Keratinocyte (primary cell): ENCODE results near the gene XNDC1N. TPM values are rescaled to one million over a fixed set of nuclear protein-coding genes. Genes with fewer than 3 reads are reported as not detected.

Experiments used
- DNase-seq: peaks from one replicate; pipeline ENCODE4 v3.0.0-alpha.2; 2011; ENCODE audit warnings: low read depth, missing footprints, low spot score
- FAIRE-seq: peaks from 2 replicates; lab custom pipeline; 2011; peaks lifted over from hg19 to GRCh38; lab: Jason Lieb, UNC
- H2AFZ ChIP-seq: 2 replicates; pipeline ENCODE4 v1.6.0; 2012; ENCODE audit warnings: low read length, control low read depth, inconsistent platforms; ENCODE audit not compliant: control insufficient read depth
- H3K27ac ChIP-seq: 2 replicates; pipeline ENCODE4 v1.5.1; 2011; ENCODE audit warnings: low read length; ENCODE audit not compliant: control insufficient read depth, insufficient read depth
- H3K27me3 ChIP-seq: 3 replicates; pipeline ENCODE4 v1.6.0; 2011; ENCODE audit warnings: low read length; ENCODE audit not compliant: control insufficient read depth, insufficient read depth; ENCODE audit errors: extremely low read depth
- H3K36me3 ChIP-seq, 2 experiments: 2 replicates in 1 of 2; 3 replicates in 1 of 2; pipeline ENCODE4 v1.5.1; 2011; ENCODE audit warnings: low read length in 2 of 2, mild to moderate bottlenecking in 1 of 2; ENCODE audit not compliant: control insufficient read depth in 2 of 2, insufficient read depth in 2 of 2; ENCODE audit errors: extremely low read depth in 1 of 2
- H3K4me1 ChIP-seq: 3 replicates; pipeline ENCODE4 v1.5.1; 2011; ENCODE audit warnings: low read length; ENCODE audit not compliant: control insufficient read depth, insufficient read depth; ENCODE audit errors: extremely low read depth
- H3K4me2 ChIP-seq: 3 replicates; pipeline ENCODE4 v1.6.0; 2011; ENCODE audit warnings: low read depth, low read length; ENCODE audit not compliant: control insufficient read depth, insufficient read depth; ENCODE audit errors: extremely low read depth
- H3K4me3 ChIP-seq, 3 experiments: fragments of 200-600 bp in 1 of 3; sonication (generic) in 1 of 3; 2 replicates in 2 of 3; 3 replicates in 1 of 3; pipeline ENCODE4 v1.5.1; 2011 to 2016; ENCODE audit warnings: low read length in 3 of 3, mild to moderate bottlenecking in 3 of 3, control low read depth in 2 of 3, inconsistent platforms in 1 of 3, low read depth in 1 of 3, mixed read lengths in 1 of 3, mixed run types in 1 of 3, moderate library complexity in 1 of 3; ENCODE audit not compliant: control insufficient read depth in 2 of 3, insufficient read depth in 2 of 3; ENCODE audit errors: extremely low read depth in 1 of 3
- H3K79me2 ChIP-seq: 2 replicates; pipeline ENCODE4 v1.6.0; 2012; ENCODE audit warnings: low read length; ENCODE audit not compliant: control insufficient read depth, insufficient read depth
- H3K9ac ChIP-seq: 3 replicates; pipeline ENCODE4 v1.6.0; 2011; ENCODE audit warnings: low read length; ENCODE audit not compliant: control insufficient read depth, insufficient read depth; ENCODE audit errors: extremely low read depth
- H3K9me1 ChIP-seq: 3 replicates; pipeline ENCODE4 v1.6.0; 2011; ENCODE audit warnings: low read length; ENCODE audit not compliant: control insufficient read depth, insufficient read depth; ENCODE audit errors: extremely low read depth
- H3K9me3 ChIP-seq: 2 replicates; pipeline ENCODE4 v1.5.1; 2012; ENCODE audit warnings: low read depth, low read length; ENCODE audit not compliant: control insufficient read depth
- H4K20me1 ChIP-seq: 3 replicates; pipeline ENCODE4 v1.6.0; 2011; ENCODE audit warnings: low read length; ENCODE audit not compliant: control insufficient read depth, insufficient read depth; ENCODE audit errors: extremely low read depth
- EZH2 ChIP-seq: IDR thresholded peaks from one replicate; pipeline ENCODE4 v1.6.1; 2012; ENCODE audit warnings: inconsistent platforms, mild to moderate bottlenecking, low read length, moderate library complexity
- dilution Hi-C: fragments of 300-500 bp; cut with MboI; formaldehyde crosslinking; loops from one replicate; pipeline ENCODE4 v1.7.0; 2020; ENCODE audit warnings: low sequenced_read_pairs; ENCODE audit not compliant: extremely low pct_ligation_motif_present
- polyA plus RNA-seq, 5 experiments: library from polyadenylated mRNA; depleted of rRNA in 3 of 5; stranded (reverse) in 3 of 5; stranded (forward) in 1 of 5; unstranded in 1 of 5; fragments of >200 nt; gene quantifications; 1 replicate in 1 of 5; 2 replicates in 3 of 5; 3 replicates in 1 of 5; pipeline versions ENCODE4 v1.2.1 to v1.2.3, GENCODE V29; 2011 to 2012; ENCODE audit warnings: missing spikeins in 2 of 5, low read depth in 1 of 5, low replicate concordance in 1 of 5
- TF ChIP-seq, protein P1 (sequence below), 3 experiments: IDR thresholded peaks in 1 of 3; conservative IDR thresholded peaks in 1 of 3; optimal IDR thresholded peaks in 1 of 3; 2 replicates in 2 of 3; 3 replicates in 1 of 3; pipeline versions ENCODE3 to v1.5.1; 2011; ENCODE audit warnings: low read length in 3 of 3, mild to moderate bottlenecking in 3 of 3, moderate library complexity in 2 of 3, control low read depth in 1 of 3, inconsistent platforms in 1 of 3; ENCODE audit not compliant: insufficient read depth in 2 of 3; ENCODE audit errors: extremely low read depth in 1 of 3

Gene XNDC1N
- polyA plus RNA-seq, 1 donor (not counting 4 experiments of a cell fraction or from before 2014, with no cell fraction given), result 1.4 TPM

DNA sequence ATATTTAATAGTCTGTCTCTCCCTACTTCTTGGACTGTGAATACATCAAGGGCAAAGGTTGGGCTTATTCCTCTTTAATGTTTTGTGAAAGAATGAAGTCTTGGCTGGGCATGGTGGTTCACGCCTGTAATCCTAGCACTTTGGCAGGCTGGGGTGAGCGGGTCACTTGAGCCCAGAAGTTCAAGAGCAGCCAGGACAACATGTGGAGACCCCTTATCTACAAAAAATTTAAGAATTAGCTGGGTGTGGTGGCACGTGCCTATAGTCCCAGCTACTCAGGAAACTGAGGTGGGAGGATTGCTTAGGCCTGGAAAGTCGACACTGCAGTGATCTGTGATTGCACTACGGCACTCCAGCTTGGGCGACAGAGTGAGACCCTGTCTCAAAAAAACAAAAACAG is 20.6 kb upstream of the XNDC1N start:
- dilution Hi-C loops, result no loop called here
- no peaks in the 10 kb centered on the region for H4K20me1 ChIP-seq
- H3K9me1 ChIP-seq, result no peaks in the 10 kb centered on the region
- H3K27me3 ChIP-seq, result no peaks in the 10 kb centered on the region
- DNase-seq, result no peak
- H3K4me1 ChIP-seq, result peaks cover 32% of the 10 kb centered on the region
- no peak overlapping the region for H3K9ac ChIP-seq
- no peaks in the 10 kb centered on the region for H3K9me3 ChIP-seq
- no peak for FAIRE-seq
- peaks cover 1 to 3% of the 10 kb centered on the region in 2 experiments for H3K36me3 ChIP-seq
- H3K79me2 ChIP-seq, result peaks cover 45% of the 10 kb centered on the region
- H3K27ac ChIP-seq, result no peak overlapping the region
- H2AFZ ChIP-seq, result no peak overlapping the region
- TF ChIP-seq EZH2, result no peak
- TF ChIP-seq, protein P1, sequence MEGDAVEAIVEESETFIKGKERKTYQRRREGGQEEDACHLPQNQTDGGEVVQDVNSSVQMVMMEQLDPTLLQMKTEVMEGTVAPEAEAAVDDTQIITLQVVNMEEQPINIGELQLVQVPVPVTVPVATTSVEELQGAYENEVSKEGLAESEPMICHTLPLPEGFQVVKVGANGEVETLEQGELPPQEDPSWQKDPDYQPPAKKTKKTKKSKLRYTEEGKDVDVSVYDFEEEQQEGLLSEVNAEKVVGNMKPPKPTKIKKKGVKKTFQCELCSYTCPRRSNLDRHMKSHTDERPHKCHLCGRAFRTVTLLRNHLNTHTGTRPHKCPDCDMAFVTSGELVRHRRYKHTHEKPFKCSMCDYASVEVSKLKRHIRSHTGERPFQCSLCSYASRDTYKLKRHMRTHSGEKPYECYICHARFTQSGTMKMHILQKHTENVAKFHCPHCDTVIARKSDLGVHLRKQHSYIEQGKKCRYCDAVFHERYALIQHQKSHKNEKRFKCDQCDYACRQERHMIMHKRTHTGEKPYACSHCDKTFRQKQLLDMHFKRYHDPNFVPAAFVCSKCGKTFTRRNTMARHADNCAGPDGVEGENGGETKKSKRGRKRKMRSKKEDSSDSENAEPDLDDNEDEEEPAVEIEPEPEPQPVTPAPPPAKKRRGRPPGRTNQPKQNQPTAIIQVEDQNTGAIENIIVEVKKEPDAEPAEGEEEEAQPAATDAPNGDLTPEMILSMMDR (optimal IDR thresholded peaks at IDR 0.05 in 1 of 3, IDR thresholded peaks at IDR 0.05 in 1 of 3, conservative IDR thresholded peaks at IDR 0.05 in 1 of 3; ENCODE audit: extremely low read depth in 1 of 3, insufficient read depth in 2 of 3, low read length in 3 of 3), result no peak
- no peak overlapping the region for H3K4me3 ChIP-seq
- H3K4me2 ChIP-seq, result no peak overlapping the region

- Histone ChIP-seq H3K4me3 (no peak overlapping the region), H3K4me2 (no peak overlapping the region), H3K79me2 (peaks cover 47% of the 10 kb centered on the region), H3K9me1 (no peaks in the 10 kb centered on the region), H2AFZ (no peak overlapping the region), H3K9me3 (no peaks in the 10 kb centered on the region), H3K27ac (no peak overlapping the region), H3K9ac (no peak overlapping the region), H3K27me3 (no peaks in the 10 kb centered on the region), H4K20me1 (no peaks in the 10 kb centered on the region), H3K4me1 (peaks cover 32% of the 10 kb centered on the region), H3K36me3 (peaks cover 1 to 3% of the 10 kb centered on the region in 2 experiments)
- FAIRE-seq, result no peak
- dilution Hi-C loops, result no loop called here
- TF ChIP-seq EZH2, result no peak
- TF ChIP-seq, protein P1 (optimal IDR thresholded peaks at IDR 0.05 in 1 of 3, IDR thresholded peaks at IDR 0.05 in 1 of 3, conservative IDR thresholded peaks at IDR 0.05 in 1 of 3; ENCODE audit: extremely low read depth in 1 of 3, insufficient read depth in 2 of 3, low read length in 3 of 3), result no peak
- no peak for DNase-seq
These were observed 20.1 kb upstream of the XNDC1N start for GRCh38 chr11:71948314-71949027.
